Esophagus squamous epithelium (tissue), 4 donors: ENCODE data around the gene TNF.
A peak's percentile ranks its signal among the peaks of the same experiment; 100 is the strongest.

Experiments
- CTCF ChIP-seq, 6 experiments: fragments of 450-650 bp in 4 of 6; fragments of 200-600 bp in 2 of 6; sonication (generic) in 2 of 6; IDR thresholded peaks; one replicate each; pipeline ENCODE4 v1.5.1; 2016 to 2019; ENCODE audit warnings: antibody characterized with exemption in 6 of 6, mild to moderate bottlenecking in 4 of 6, moderate library complexity in 4 of 6
- POLR2A ChIP-seq, 4 donors: fragments of 450-650 bp; IDR thresholded peaks; one replicate each; pipeline ENCODE4 v1.6.1; 2017; ENCODE audit warnings: antibody characterized with exemption in 4 of 4, mild to moderate bottlenecking in 4 of 4, moderate library complexity in 3 of 4

- TF ChIP-seq CTCF (IDR thresholded peaks at IDR 0.05) (no peak), POLR2A (IDR thresholded peaks at IDR 0.05) (peak in 1 of 4 donors; percentile 28)
These were observed 3.1 kb upstream of the TNF start, which contains the start of gene LTA for GRCh38 chr6:31572041-31572911.
